Measurements from ENCODE around the gene TMEM132A.

- no peak for TF ChIP-seq EZH2 (IDR thresholded peaks at IDR 0.05; ENCODE audit: borderline replicate concordance, low read depth, low read length, poor library complexity, severe bottlenecking)
- TF ChIP-seq CTCF (conservative IDR thresholded peaks at IDR 0.05; ENCODE audit: low read depth, low read length) = no peak
Measured at GRCh38 chr11:60916669-60917206, 7.5 kb upstream of the TMEM132A start.
